Stimulated activated CD8-positive, alpha-beta memory T cell treated with anti-CD3 and anti-CD28 coated beads, Interleukin-15, amount 100 ng/mL, for 48 hours (primary cell): ENCODE results near the gene WDR7.

ENCODE experiments used
- DNase-seq, 2 donors: peaks; one replicate each; pipeline ENCODE4 v3.0.0-alpha.2; 2020; ENCODE audit warnings: low read depth in 2 of 2

WDR7 gene

DNA sequence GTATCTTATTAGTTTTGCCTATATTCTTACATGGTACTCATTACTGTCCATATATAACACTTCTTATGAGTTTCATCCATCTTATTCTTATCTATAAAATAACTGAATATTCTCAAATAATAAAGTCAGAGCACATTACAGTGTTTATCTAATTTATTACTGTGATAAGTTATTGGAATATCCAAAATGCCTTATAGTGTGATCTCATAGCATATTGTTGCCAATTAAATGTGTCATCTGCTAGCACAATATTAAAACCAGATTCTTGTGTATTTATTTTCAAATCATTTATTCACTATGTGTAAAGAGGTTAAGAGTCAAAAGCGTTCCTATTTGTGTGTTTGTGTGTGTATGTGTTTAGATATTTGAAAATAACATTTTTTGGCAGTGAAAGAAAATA is 151.9 kb downstream of the WDR7 start:
- no peak for DNase-seq

DNA sequence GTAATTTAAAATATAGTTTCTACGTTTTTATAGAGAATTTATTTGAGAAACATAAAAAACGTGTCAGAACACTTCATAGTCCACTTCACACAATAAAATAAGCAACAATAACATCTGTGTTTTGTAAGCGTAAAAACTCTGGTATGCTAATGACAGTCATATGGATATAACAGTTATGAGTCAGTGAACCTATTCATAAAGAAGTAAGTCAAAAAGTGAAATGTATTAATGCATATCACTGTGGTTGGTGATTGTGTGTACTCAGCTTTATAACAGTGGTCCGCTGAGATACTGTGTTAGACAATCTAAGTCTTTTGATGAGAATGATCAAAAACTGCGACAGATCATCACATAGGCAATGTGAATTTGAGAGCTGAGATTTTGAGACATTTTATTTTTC is 153.2 kb downstream of the WDR7 start:
- DNase-seq = no peak

DNA sequence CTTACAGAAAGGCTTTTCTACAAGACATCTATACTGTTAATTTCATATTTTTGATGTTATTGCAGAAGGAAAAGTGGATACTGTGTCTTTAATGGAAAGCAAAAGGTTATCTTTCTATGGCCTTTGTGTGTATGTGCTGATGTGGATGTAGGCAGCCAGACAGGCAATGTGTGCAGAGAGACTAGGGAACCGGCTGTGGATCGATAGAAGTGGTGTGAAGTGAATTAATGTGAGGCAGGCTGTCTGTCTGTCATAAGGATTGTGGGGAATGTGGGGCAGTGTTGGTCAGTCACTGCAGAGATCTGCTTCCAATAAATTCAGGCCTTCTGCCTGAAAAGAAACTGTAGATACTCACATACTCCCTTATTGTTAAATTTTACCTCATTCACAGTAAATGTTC is 156.7 kb downstream of the WDR7 start:
- no peak for DNase-seq

DNA sequence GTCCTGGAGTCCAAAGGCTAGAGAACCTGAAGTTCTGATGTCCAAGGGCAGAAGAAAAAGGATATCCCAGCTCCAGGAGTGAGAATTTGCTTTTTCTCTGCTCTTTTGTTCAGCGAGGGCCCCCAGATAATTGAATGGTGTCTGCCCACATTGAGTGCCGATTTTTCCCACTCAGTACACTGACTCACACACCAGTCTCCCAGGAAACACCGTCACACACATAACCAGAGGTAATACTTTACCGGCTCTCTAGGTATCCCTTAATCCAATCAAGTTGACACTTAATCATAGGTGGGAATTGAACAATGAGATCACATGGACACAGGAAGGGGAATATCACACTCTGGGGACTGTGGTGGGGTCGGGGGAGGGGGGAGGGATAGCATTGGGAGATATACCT is 161.5 kb downstream of the WDR7 start:
- no peak for DNase-seq

DNA sequence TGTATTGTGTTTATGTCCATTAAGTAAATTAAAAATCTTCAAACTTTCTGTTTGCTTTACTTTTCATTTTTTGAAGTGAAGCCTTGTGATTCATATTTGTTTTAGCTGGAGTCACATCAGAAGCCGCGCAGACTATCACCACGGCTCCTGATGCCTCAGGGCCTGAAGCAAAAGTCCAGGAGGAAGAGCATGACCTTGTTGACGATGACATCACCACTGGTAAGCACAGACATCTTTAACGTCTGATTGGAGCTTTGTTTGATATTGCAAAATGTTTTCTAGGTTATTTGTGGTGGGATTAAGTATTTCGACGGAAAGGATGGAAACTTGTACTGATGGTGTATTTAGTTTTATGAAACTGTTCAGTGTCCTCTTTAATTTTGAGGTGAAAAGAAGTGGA is 164.8 kb downstream of the WDR7 start:
- DNase-seq = no peak

DNA sequence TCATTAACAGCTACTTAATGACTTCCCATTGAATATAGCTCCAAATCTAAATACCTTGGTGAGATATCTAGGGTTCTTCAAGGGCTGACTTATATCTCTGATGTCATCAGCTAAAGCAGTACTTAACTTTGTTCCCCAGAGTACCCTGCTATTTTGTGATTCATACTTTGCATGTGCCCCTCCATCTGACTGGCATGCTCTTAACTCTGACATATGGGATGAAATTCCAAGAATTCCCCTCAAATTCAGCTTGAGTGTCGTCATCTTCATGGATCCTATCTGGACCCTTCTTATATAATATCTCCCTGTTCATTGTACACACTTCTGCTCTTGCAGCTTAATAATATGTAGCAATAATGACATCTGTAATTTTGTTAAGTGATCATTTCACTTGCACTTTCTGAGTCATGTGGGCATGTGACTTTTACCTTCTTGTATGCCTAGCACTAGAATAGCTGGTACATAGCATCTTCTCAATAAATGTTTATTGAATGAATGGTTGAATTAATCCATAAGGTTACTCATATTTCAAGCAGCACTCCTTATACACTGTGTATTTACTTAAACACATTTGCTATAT is 172.9 kb downstream of the WDR7 start:
- no peak for DNase-seq

DNA sequence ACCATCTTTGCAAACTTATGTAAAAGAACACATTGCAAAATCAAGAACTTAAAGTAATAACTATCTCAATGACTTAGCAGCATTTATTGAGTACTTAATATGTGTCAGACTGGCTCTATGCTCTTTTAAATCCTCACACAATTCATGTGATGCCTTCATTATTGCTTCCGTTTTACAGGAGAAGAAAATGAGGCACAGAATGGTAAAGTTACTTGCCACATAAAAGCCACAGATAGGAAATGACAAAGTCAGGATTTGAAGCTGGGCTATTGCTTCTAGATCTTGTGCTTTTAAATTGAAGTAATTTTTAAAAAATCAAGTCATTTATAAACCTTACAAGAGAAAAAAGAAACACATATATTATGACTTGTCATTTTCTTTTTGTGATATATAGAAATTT is 174.2 kb downstream of the WDR7 start:
- DNase-seq = no peak

DNA sequence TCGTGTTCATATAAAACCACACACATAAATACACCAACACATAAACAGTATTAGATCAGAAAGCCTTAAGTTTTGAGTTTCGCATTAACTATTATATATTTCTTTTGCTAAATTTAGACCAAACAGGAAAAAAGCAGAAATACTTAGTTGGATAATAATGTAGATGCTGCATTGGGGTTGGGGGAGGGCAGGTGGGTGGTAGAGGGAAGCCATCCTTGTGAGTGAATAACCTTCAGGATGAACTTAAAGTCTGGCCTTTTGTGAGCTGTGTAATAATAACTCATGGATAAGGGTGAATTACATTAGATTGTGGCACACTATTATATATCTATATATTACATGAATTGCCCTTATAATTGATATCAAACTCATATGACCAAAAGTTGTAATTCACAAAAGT is 174.7 kb downstream of the WDR7 start:
- no peak for DNase-seq

DNA sequence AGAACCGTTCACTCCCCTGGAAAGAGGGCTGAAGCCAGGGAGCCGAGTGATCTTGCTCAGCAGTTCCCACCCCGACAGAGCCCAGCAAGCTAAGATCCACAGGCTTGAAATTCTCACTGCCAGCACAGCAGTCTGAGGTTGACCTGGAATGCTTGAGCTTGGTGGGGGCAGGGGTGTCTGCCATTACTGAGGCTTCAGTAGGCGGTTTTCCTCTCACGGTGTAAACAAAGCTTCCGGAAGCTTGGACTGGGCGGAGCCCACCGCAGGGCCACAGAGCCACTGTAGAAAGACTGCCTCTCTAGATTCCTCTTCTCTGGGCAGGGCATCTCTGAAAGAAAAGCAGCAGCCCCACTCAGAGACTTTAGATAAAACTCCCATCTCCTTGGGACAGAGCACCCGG is 180.8 kb downstream of the WDR7 start:
- DNase-seq = no peak

DNA sequence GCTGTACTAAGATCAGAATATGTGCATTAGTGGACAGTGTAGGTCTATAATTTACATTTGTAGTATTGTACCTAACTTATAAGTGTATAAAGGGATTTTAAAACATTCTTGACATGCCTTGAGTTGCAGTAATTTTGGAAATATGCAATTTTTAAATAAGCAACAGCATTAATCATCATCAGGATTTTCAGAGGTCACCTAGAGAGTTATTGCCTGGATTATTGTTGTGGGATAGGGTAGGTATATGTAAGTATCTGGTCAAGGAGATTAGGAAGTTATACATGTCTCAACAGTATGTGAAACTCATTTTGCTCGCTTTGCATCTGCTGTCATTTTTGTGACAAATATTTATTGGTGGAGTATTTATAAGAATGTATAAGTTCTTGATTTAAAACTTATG is 184.2 kb downstream of the WDR7 start:
- no peak for DNase-seq

DNA sequence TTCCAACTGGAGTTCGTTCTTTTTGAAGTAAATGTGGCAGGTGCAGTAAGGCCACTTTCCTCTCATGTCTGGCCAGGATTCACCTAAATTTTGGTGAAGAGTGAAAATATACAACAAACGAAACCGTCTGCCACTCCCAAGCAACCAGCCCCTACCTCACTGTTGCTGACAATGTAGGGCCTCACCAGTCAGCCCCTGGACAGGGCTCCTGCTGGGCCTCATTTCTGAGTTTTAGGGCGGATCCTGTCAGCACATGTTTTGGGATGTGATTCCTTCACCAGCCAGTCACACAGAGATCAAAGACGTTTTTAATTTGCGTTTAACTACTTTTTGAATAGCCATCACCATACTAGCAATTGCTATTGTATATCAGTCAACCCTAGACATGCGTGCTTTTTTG is 185.0 kb downstream of the WDR7 start:
- DNase-seq = no peak

DNA sequence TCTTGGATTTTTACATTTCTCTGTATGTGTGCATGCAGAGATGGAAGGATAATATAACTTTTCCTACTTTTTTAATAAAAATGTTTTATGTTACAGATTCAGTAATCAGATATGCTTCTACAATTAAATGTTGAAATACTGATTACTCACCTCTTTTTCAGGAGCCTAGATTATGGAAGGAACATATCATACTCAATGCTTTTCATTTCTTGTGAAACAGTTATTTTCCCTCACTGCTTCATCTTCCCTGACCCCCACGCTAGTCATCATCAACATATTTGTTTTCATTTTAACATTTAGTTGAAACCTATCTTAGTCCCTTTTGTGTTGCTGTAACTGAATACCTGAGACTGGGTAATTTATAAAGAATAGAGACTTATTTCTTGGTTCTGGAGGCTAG is 190.7 kb downstream of the WDR7 start:
- no peak for DNase-seq

DNA sequence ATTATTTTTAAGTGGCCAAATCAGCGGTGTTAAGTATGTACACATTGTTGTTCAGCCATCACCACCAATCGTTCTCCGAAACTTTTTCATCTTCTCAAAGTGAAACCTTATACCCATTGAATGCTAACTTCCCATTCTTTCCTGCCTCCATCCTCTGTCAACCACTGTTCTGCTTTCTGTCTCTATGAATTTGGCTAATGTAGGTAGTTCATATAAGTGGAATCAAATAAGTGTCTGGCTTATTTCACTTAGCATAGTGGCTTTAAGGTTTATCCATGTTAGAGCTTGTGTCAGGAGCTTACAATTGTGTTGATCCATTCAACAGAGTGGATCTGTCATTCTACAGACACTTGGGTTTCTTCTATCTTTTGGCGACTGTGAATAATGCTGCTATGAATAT is 192.1 kb downstream of the WDR7 start:
- no peak for DNase-seq

DNA sequence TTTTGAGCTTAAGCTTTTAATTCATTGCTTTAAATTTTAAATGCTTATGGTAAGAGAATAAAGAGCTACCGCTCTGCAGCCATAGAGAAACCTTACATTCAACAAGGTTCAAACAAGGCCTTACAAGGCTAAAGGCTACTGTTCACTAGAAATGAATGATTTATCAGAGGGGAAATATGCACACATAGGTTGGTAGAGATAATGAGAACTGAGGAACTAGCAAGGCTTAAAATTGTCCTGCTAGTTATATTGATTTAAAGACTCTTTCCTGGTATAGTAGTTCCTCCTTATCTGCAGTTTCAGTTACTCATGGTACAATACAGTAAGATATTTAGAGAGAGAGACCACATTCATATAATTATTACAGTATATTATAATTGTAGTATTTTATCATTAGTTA is 193.4 kb downstream of the WDR7 start:
- DNase-seq = no peak

DNA sequence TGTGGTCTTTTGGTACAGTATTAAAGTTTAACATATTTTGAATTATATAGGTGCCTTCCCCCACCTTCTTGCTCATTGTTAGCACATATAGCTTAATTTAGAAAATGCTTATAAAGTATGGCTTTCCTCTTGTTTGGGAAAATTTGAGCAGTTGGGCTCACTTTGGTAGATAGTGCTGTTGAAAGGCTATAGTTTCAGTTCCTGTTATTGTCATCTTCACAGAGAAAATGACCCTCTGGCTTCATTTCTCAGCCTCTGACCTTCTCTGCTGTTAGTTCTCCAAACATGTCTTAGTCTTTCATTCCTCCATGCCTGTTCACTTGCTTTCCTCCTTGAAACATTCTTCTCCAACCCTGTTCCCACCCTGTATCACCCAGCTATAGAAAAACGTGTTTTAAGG is 200.6 kb downstream of the WDR7 start:
- no peak for DNase-seq

DNA sequence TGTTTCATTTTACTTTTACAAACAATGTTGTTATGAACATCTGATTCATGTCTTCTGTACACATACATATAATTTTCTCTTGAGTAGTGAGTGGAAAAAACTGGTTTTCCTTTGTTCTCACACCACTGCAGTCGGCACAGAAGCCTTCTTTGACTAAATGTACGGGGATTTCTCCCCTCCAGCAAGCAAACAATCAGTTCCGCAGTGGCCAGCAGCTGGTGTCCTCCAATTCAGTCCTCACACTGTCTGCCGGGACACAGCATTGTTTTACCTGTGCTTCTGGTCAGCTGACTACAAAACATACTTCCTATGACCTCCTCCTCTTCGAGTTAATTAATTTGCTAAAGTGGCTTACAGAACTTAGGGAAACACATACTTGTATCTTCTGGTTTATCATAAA is 202.8 kb downstream of the WDR7 start:
- DNase-seq = no peak

DNA sequence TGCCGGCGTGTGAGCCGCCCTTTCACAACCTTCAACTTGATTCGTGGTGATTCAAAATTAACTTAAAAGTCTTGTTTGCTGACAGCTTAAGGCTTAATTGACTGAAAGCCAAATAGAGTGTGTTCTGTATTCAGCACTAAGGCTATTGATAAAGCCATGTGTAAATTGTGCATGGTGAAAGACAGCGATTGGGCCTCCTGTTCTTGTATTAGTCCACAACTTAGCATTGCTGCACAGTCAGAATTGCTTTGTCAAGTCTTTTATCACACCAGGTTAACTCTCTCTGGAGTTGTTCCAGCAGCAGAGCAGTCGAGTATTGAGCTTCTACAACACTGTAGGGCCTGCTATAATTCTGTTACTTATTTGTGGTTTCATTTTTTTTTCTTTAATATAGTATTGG is 210.1 kb downstream of the WDR7 start:
- DNase-seq = no peak

DNA sequence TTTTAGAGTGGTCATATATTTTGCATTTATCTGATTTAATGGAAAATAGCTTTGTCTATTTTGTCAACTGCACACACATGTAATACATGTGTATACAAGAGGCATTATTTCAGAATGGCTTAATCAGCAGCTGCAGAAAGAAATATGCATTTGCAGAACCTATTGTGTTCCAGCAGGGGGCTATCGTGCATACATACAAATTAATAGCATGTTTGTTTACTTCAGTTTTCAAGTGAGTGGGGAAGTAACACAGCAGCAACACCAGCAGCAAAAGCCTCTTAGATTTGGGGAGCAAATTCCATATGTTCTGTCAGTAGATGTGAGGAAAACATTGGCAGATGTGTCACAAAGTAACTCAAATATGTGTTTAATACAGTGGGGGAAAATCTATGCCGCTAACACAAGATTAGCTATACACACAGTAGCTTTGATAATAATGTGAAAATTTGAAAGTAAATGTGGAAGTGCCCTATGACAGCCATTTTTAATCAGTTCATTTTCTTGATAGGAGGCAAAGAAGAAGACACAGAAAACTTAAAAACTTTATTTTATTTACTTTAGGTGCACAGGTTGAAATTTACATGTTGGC is 218.1 kb downstream of the WDR7 start:
- DNase-seq = no peak

DNA sequence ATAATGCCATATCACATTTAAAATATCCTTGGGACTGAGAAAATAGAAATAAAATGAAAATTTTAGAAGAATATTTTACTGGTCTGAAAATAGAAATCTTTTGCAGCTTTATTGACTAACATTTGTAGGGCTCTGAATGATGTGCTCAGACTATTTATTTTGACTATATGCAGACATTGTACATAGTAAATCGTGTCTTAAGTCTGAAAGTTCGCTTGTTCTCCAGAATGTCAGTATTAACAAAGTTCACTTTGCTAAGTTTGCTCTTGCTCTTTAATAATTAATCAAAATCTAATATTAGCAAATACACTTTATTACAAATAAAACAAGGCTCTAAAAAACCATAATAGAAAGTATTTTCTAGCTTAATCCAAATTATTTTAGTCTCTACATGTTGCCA is 219.8 kb downstream of the WDR7 start:
- no peak for DNase-seq

DNA sequence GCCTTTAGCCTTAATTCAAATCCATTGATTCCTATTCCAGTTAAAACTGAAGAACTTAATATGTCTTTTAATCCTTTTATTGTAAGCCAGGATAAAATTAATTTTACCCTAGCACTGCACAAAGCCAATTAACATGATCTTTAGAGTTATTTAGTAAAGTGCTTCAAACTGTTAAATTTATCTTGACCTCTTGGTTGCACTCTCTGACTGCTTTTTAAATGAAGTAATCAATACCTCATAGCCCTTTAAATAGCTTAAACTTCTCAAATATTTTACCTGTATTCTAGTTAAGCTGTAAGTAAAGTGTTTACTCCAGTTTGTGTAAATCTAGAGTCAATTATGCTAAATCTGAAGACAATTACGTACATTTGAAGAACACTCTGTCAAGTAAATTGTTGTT is 221.0 kb downstream of the WDR7 start:
- no peak for DNase-seq

DNA sequence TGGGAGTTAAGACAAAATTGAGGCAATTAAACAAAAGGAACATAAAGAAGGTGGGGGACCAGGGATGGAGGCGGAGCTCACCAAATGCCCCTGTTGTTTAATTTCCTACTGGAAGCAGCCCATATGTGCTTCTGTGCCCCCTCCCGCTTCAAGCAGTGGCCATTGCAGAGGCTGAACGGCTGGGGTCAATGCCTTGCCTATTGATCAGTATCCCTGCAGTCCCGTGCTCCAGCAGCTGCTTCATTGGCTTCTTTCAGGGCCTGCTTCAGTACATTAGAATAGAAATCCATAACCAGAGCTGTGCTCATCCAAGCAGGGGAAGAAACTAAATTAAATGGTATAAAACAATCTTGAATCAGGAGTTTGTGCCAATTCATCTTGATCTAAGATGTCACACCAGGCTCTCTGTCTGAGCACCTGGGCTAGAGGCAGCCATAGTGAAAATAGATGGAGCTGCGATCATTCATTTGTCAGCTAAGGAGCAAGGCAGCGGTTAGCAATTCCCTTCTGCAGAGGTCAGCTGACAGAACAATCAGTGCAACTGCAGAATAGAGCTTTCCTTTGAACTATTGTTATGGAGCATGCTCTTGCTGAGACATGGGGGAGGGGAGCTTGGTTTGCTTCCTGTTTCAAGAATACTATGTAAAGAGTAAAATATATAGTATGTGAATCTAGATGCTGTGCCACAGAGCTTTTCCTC is 222.4 kb downstream of the WDR7 start:
- no peak for DNase-seq

DNA sequence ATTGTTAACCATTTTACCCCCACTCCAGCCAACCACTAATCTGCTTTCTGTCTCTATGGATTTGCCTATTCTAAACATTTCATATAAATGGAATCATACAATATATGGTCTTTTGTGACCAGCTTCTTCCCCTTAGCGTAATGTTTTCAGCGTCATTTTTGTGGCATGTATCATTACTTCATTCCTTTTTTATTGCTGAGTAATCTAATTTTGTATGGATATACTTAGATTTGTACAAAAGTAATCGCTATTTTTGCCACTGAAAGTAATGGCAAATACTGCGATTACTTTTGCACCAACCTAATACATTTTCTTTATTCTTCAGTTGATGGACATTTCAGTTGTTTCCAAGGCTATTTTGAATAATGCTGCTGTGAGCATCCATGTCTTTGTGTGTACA is 227.6 kb downstream of the WDR7 start:
- no peak for DNase-seq

DNA sequence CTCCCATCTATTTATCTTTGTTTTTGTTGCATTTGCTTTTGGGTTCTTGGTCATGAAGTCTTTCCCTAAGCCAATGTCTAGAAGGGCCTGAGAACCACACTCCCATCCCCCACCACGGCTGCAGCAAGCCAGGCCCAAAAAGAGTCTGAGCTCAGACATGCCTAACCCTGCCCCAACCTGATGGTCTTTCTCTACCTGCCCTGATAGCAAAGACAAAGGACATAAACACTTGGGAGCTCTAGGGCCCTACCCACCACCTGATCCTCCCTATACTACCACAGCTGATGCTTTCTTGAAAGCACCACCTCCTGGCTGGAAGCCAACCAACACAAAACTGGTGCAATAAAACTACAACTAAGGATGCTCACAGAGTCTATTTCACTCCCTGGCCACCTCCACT is 233.4 kb downstream of the WDR7 start:
- no peak for DNase-seq

DNA sequence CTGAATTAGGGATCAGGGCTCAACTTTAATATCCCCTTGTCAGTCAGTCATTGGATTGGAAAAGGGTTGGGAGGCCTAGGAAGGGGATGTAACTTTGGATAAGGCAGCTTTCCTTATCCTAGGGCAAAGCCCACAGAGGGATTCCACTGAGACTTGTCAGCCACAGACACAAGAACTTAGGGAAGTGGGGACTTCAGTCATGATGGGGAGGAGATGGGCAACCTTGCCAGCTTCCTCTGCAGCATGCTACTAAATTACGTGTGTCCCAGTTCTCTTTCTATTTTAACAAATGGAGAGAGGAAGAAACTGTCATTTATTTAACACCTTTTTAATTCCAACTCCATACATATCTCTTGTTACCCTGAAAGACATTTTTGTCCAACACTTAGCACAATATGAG is 237.8 kb downstream of the WDR7 start:
- no peak for DNase-seq
